HL-60 (cell line): ENCODE results near the gene MAD2L1.

ENCODE experiments used
- DNase-seq, 2 experiments: peaks; one replicate each; pipeline ENCODE4 v3.0.0-alpha.2; 2010 to 2020; ENCODE audit warnings: low read depth in 1 of 2, low spot score in 1 of 2
- H3K27ac ChIP-seq: fragments of 250-450 bp; sonication (Bioruptor Pico); replicated peaks from 2 replicates; pipeline ENCODE4 v1.5.1; 2020; ENCODE audit warnings: mild to moderate bottlenecking, moderate library complexity
- H3K27me3 ChIP-seq: fragments of 250-450 bp; sonication (Bioruptor Pico); 2 replicates; pipeline ENCODE4 v1.5.1; 2021; ENCODE audit warnings: mild to moderate bottlenecking, moderate library complexity; ENCODE audit not compliant: insufficient read depth, poor library complexity, severe bottlenecking
- H3K4me3 ChIP-seq: replicated peaks from 2 replicates; pipeline ENCODE4 v1.5.1; 2011; ENCODE audit warnings: mild to moderate bottlenecking, control low read depth, low read length; ENCODE audit not compliant: insufficient read depth
- GABPA ChIP-seq: IDR thresholded peaks from 2 replicates; pipeline ENCODE4 v1.6.1; 2012; ENCODE audit warnings: low read depth
- POLR2AphosphoS5 ChIP-seq: IDR thresholded peaks from 2 replicates; pipeline ENCODE4 v1.6.1; 2012; ENCODE audit warnings: low read depth
- SPI1 ChIP-seq: IDR thresholded peaks from 2 replicates; pipeline ENCODE4 v1.6.1; 2012; ENCODE audit warnings: low read depth, mild to moderate bottlenecking, borderline replicate concordance
- TF ChIP-seq, protein P1 (sequence below): IDR thresholded peaks from one replicate; pipeline ENCODE4 v1.5.1; 2011; ENCODE audit warnings: low read length, control low read depth, inconsistent platforms; ENCODE audit not compliant: insufficient read depth
- TF ChIP-seq, protein P2 (sequence below): IDR thresholded peaks from 2 replicates; pipeline ENCODE4 v1.6.1; 2012; ENCODE audit warnings: low read depth; ENCODE audit not compliant: insufficient replicate concordance

The MAD2L1 gene

DNA sequence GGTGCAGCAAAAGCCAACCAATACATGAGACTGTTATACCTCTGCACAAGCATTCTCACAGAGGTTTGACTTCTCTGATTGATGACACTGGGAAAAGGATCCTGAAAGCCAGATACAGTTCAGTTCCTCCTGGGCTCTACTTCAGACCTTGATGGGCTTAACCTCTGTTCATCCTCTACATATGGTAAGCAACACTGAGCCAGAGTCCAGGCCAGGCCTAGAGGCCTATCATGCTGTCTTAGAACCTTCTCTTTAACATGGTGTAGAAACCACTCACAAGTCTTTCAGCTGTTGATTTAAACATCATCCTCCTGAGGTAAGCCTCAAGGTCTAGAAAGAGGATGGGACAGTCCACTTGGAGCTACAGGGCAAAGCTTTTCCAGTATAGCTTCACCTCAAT, 9.2 kb downstream of the MAD2L1 start:
- no peak for DNase-seq
- no peak overlapping the region for H3K27ac ChIP-seq
- H3K4me3 ChIP-seq: no peak overlapping the region
- TF ChIP-seq, protein P1, sequence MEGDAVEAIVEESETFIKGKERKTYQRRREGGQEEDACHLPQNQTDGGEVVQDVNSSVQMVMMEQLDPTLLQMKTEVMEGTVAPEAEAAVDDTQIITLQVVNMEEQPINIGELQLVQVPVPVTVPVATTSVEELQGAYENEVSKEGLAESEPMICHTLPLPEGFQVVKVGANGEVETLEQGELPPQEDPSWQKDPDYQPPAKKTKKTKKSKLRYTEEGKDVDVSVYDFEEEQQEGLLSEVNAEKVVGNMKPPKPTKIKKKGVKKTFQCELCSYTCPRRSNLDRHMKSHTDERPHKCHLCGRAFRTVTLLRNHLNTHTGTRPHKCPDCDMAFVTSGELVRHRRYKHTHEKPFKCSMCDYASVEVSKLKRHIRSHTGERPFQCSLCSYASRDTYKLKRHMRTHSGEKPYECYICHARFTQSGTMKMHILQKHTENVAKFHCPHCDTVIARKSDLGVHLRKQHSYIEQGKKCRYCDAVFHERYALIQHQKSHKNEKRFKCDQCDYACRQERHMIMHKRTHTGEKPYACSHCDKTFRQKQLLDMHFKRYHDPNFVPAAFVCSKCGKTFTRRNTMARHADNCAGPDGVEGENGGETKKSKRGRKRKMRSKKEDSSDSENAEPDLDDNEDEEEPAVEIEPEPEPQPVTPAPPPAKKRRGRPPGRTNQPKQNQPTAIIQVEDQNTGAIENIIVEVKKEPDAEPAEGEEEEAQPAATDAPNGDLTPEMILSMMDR: no peak
- TF ChIP-seq GABPA (no peak), POLR2AphosphoS5 (no peak), SPI1 (no peak)
- TF ChIP-seq, protein P2, sequence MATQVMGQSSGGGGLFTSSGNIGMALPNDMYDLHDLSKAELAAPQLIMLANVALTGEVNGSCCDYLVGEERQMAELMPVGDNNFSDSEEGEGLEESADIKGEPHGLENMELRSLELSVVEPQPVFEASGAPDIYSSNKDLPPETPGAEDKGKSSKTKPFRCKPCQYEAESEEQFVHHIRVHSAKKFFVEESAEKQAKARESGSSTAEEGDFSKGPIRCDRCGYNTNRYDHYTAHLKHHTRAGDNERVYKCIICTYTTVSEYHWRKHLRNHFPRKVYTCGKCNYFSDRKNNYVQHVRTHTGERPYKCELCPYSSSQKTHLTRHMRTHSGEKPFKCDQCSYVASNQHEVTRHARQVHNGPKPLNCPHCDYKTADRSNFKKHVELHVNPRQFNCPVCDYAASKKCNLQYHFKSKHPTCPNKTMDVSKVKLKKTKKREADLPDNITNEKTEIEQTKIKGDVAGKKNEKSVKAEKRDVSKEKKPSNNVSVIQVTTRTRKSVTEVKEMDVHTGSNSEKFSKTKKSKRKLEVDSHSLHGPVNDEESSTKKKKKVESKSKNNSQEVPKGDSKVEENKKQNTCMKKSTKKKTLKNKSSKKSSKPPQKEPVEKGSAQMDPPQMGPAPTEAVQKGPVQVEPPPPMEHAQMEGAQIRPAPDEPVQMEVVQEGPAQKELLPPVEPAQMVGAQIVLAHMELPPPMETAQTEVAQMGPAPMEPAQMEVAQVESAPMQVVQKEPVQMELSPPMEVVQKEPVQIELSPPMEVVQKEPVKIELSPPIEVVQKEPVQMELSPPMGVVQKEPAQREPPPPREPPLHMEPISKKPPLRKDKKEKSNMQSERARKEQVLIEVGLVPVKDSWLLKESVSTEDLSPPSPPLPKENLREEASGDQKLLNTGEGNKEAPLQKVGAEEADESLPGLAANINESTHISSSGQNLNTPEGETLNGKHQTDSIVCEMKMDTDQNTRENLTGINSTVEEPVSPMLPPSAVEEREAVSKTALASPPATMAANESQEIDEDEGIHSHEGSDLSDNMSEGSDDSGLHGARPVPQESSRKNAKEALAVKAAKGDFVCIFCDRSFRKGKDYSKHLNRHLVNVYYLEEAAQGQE: no peak
- H3K27me3 ChIP-seq: no peaks in the 10 kb centered on the region

DNA sequence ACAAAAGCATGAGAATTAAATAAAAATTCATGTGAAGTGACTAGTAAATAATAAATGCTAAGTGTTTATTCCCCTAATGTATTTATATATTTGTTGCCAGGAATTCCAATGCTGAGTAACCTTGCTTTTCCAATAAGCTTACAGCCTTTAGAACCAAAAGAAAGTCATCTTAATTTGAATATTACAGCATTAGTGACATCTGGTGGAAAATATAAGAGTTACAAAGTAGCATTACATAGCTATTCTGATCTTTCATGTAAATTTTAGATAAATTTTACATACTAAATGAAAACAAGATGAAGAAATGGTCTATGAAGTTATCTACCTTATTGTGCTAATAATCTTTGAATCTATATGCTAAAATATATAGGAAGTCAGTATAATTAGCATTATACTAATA, 10.4 kb downstream of the MAD2L1 start:
- Histone ChIP-seq H3K4me3 (no peak overlapping the region), H3K27me3 (no peaks in the 10 kb centered on the region), H3K27ac (no peak overlapping the region)
- DNase-seq: no peak
- TF ChIP-seq, protein P2: no peak
- TF ChIP-seq GABPA (no peak), SPI1 (no peak), POLR2AphosphoS5 (no peak)
- TF ChIP-seq, protein P1: no peak

DNA sequence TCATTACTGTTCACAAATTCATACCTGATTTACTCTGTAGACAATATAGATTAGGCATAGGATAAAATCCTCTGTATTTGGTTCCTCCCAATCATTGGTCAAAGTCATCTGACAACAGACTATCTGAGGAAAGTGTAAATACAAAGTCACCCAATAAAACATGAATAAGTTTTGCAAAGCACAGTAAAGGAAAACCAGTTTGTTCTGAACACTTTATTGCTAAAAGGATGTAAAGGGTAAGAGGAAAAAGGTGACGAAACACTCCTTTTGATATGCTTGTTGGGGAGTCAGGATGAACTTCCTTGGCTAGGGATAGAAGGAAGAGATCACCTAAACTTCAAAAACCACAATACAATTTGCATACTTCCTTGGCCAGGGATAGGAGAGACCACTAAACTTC, 10.9 kb downstream of the MAD2L1 start:
- no peak for DNase-seq
- no peak for TF ChIP-seq POLR2AphosphoS5
- no peak for TF ChIP-seq GABPA
- TF ChIP-seq, protein P2: no peak
- TF ChIP-seq, protein P1: no peak
- TF ChIP-seq SPI1: no peak
- Histone ChIP-seq H3K27me3 (no peaks in the 10 kb centered on the region), H3K4me3 (no peak overlapping the region), H3K27ac (no peak overlapping the region)
